Measurements from ENCODE around the gene SLC6A11. TPM values are rescaled to one million over a fixed set of nuclear protein-coding genes. Genes with fewer than 3 reads are reported as not detected.

Gene SLC6A11
- total and polyA plus RNA-seq, 2 of the 13 experiments (the other 11 are each of a cell fraction or from before 2014, with no cell fraction given) = 17.9 to 34.5 TPM

GRCh38 chr3:10932596-10932995 is 116.6 kb downstream of the SLC6A11 start (continued):
- TF ChIP-seq PHB2 (IDR thresholded peaks at IDR 0.05; ENCODE audit: partially characterized antibody) (no peak), MNT (IDR thresholded peaks at IDR 0.05) (peak; percentile 65)

GRCh38 chr3:10933021-10933420 is 117.0 kb downstream of the SLC6A11 start:
- Histone ChIP-seq H3K79me2 (ENCODE audit: insufficient read depth, low read length) (no peaks in the 10 kb centered on the region), H2AFZ (ENCODE audit: low read length) (no peak overlapping the region), H3K36me3 (replicated peaks in 1 of 2; ENCODE audit: control insufficient read depth in 1 of 2, insufficient read depth in 2 of 2, low read length in 2 of 2) (peaks cover 0 to 11% of the 10 kb centered on the region in 2 experiments; a peak in 2 of 5 replicates), H3K9me3 (ENCODE audit: low read length) (no peaks in the 10 kb centered on the region), H3K9ac (ENCODE audit: insufficient read depth, low read depth, low read length) (no peak overlapping the region), H3K4me3 (replicated peaks in 1 of 3; ENCODE audit: insufficient read depth in 1 of 3, low read depth in 2 of 3, low read length in 3 of 3) (no peak overlapping the region), H3K27ac (ENCODE audit: extremely low read length, insufficient read depth, low read length) (no peak overlapping the region), H3K4me2 (ENCODE audit: low read depth, low read length) (no peak overlapping the region), H3K27me3 (ENCODE audit: control insufficient read depth in 1 of 2, insufficient read depth in 2 of 2, low read length in 2 of 2) (peaks cover 1 to 2% of the 10 kb centered on the region in 2 experiments; a peak in 1 of 5 replicates), H3K4me1 (ENCODE audit: insufficient read depth, low read length) (no peaks in the 10 kb centered on the region), H4K20me1 (ENCODE audit: insufficient read depth, low read length) (no peaks in the 10 kb centered on the region)
- TF ChIP-seq ZFAT (CRISPR knock-in tag; conservative IDR thresholded peaks at IDR 0.05) (no peak), ELF3 (CRISPR knock-in tag; IDR thresholded peaks at IDR 0.05) (no peak), ZNF772 (CRISPR knock-in tag; IDR thresholded peaks at IDR 0.05) (no peak), TOPORS (CRISPR knock-in tag; IDR thresholded peaks at IDR 0.05) (no peak), KLF16 (CRISPR knock-in tag; IDR thresholded peaks at IDR 0.05) (no peak), ZSCAN20 (CRISPR knock-in tag; IDR thresholded peaks at IDR 0.05; ENCODE audit: borderline replicate concordance) (no peak), PHF20 (CRISPR knock-in tag; IDR thresholded peaks at IDR 0.05) (no peak), ZNF264 (CRISPR knock-in tag; IDR thresholded peaks at IDR 0.05) (no peak), MED8 (CRISPR knock-in tag; IDR thresholded peaks at IDR 0.05; ENCODE audit: insufficient replicate concordance) (no peak), ZNF616 (CRISPR knock-in tag; IDR thresholded peaks at IDR 0.05; ENCODE audit: low read depth) (no peak), NR2C2 (CRISPR knock-in tag; IDR thresholded peaks at IDR 0.05; ENCODE audit: borderline replicate concordance) (no peak)
- TF ChIP-seq, protein P1, sequence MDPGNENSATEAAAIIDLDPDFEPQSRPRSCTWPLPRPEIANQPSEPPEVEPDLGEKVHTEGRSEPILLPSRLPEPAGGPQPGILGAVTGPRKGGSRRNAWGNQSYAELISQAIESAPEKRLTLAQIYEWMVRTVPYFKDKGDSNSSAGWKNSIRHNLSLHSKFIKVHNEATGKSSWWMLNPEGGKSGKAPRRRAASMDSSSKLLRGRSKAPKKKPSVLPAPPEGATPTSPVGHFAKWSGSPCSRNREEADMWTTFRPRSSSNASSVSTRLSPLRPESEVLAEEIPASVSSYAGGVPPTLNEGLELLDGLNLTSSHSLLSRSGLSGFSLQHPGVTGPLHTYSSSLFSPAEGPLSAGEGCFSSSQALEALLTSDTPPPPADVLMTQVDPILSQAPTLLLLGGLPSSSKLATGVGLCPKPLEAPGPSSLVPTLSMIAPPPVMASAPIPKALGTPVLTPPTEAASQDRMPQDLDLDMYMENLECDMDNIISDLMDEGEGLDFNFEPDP (CRISPR knock-in tag; conservative IDR thresholded peaks at IDR 0.05) = no peak
- ChIA-PET CTCF (ENCODE audit: low intra/inter-chr PET ratio, low total read pairs) (no interaction called here), POLR2A (no interaction called here)
- intact Hi-C loops (cut with micrococcal nuclease; ENCODE audit: unreplicated experiment) = no loop called here
- FAIRE-seq = no peak
- ATAC-seq = no peak
- 75% methylated on average over 5 of the region's 8 CpGs for WGBS (ENCODE audit: low lambda C conversion rate)
- DNase-seq (ENCODE audit: low spot score) = no peak
- in situ Hi-C loops (cut with HindIII; ENCODE audit: extremely low pct_ligation_motif_present, low pct_unique_long_range_greater_than_20kb) = no loop called here
- BruUV-seq (replicated peaks) = no TSS peak

Measured in HepG2 (cell line).